Stimulated activated CD8-positive, alpha-beta memory T cell treated with anti-CD3 and anti-CD28 coated beads, Interleukin-2, amount 100 ng/mL, for 48 hours (primary cell): ENCODE results near the gene TOX3.

ENCODE experiments used
- DNase-seq, 2 donors: peaks; one replicate each; pipeline ENCODE4 v3.0.0-alpha.2; 2020; ENCODE audit warnings: low read depth in 2 of 2

The TOX3 gene

GRCh38 chr16:52537516-52537915 lies 9.4 kb downstream of the TOX3 start:
- no peak for DNase-seq

GRCh38 chr16:52535076-52535475 lies 11.9 kb downstream of the TOX3 start:
- no peak for DNase-seq

GRCh38 chr16:52533296-52533695 lies 13.6 kb downstream of the TOX3 start:
- DNase-seq, result no peak

GRCh38 chr16:52532384-52532783 lies 14.6 kb downstream of the TOX3 start:
- DNase-seq, result no peak

GRCh38 chr16:52529226-52529625 lies 17.7 kb downstream of the TOX3 start:
- DNase-seq, result no peak

GRCh38 chr16:52528393-52529065 lies 18.4 kb downstream of the TOX3 start:
- no peak for DNase-seq

GRCh38 chr16:52526830-52527229 lies 20.1 kb downstream of the TOX3 start:
- no peak for DNase-seq

- DNase-seq, result no peak
Observed at GRCh38 chr16:52526116-52526828, 20.7 kb downstream of the TOX3 start.

- no peak for DNase-seq
Observed at GRCh38 chr16:52521570-52521969, 25.4 kb downstream of the TOX3 start.

GRCh38 chr16:52518884-52519283 lies 28.1 kb downstream of the TOX3 start:
- no peak for DNase-seq

GRCh38 chr16:52515068-52515671 lies 31.8 kb downstream of the TOX3 start:
- DNase-seq, result no peak

- DNase-seq, result no peak
Observed at GRCh38 chr16:52512297-52512987, 34.5 kb downstream of the TOX3 start.

- DNase-seq, result no peak
Observed at GRCh38 chr16:52501746-52502145, 45.2 kb downstream of the TOX3 start.

GRCh38 chr16:52500963-52501362 lies 46.0 kb downstream of the TOX3 start:
- DNase-seq, result no peak

GRCh38 chr16:52499060-52499440 lies 47.9 kb downstream of the TOX3 start:
- no peak for DNase-seq

- DNase-seq, result no peak
Observed at GRCh38 chr16:52498328-52499059, 48.4 kb downstream of the TOX3 start.

GRCh38 chr16:52497067-52497816 lies 49.7 kb downstream of the TOX3 start:
- DNase-seq, result no peak

GRCh38 chr16:52496051-52496876 lies 50.7 kb downstream of the TOX3 start:
- no peak for DNase-seq

- no peak for DNase-seq
Observed at GRCh38 chr16:52494621-52495020, 52.3 kb downstream of the TOX3 start.

- DNase-seq, result no peak
Observed at GRCh38 chr16:52494145-52494544, 52.8 kb downstream of the TOX3 start.
